SU-DHL-6 (cell line): ENCODE results near the gene EXOC4.
"Not testable (repeated sequence)": the region's sequence is repeated elsewhere in the genome, so short reads cannot be mapped to it uniquely, and the experiment has no call there.

Source experiments
- H2AFZ ChIP-seq: fragments of 200-600 bp; sonication (generic); 2 replicates; pipeline ENCODE4 v1.6.1; 2014; ENCODE audit warnings: low read depth, mild to moderate bottlenecking, moderate library complexity, mixed read lengths, antibody characterized with exemption, low read length; ENCODE audit not compliant: severe bottlenecking
- H3F3A ChIP-seq: fragments of 200-600 bp; shearing (Covaris generic); 2 replicates; pipeline ENCODE4 v1.6.0; 2016; ENCODE audit warnings: antibody characterized with exemption, mild to moderate bottlenecking; ENCODE audit not compliant: insufficient read depth
- H3K27ac ChIP-seq: fragments of 200-600 bp; sonication (generic); 2 replicates; pipeline ENCODE4 v1.5.1; 2016; ENCODE audit warnings: low read depth, mild to moderate bottlenecking, low read length, moderate library complexity, mixed read lengths
- H3K27me3 ChIP-seq: fragments of 200-600 bp; sonication (generic), shearing (Covaris generic); 2 replicates; pipeline ENCODE4 v1.6.0; 2014; ENCODE audit warnings: mild to moderate bottlenecking, low read length
- H3K36me3 ChIP-seq: fragments of 200-600 bp; sonication (generic); 2 replicates; pipeline ENCODE4 v1.6.1; 2014; ENCODE audit warnings: mild to moderate bottlenecking, low read length, mixed read lengths
- H3K4me2 ChIP-seq: fragments of 300-600, 200-600 bp; shearing (Covaris generic), sonication (generic); 2 replicates; pipeline ENCODE4 v1.6.0; 2014; ENCODE audit warnings: low read length, low read depth, mild to moderate bottlenecking; ENCODE audit not compliant: poor library complexity, severe bottlenecking
- H3K4me3 ChIP-seq: fragments of 200-600 bp; sonication (generic); 2 replicates; pipeline ENCODE4 v1.5.1; 2014; ENCODE audit warnings: antibody characterized with exemption, low read length, mild to moderate bottlenecking, mixed read lengths; ENCODE audit not compliant: insufficient read depth, poor library complexity, severe bottlenecking
- H3K79me2 ChIP-seq: fragments of 200-600 bp; sonication (generic); 2 replicates; pipeline ENCODE4 v1.6.1; 2014; ENCODE audit warnings: mild to moderate bottlenecking, low read length, moderate library complexity; ENCODE audit not compliant: insufficient read depth
- H3K9ac ChIP-seq: fragments of 200-600 bp; sonication (generic); 2 replicates; pipeline ENCODE4 v1.7.0; 2014; ENCODE audit warnings: mild to moderate bottlenecking, low read length
- H3K9me2 ChIP-seq: fragments of 200-600 bp; sonication (generic); replicated peaks from 2 replicates; pipeline ENCODE4 v1.6.1; 2014; ENCODE audit warnings: low read length; ENCODE audit not compliant: insufficient read depth
- H3K9me3 ChIP-seq: fragments of 200-600 bp; sonication (generic); 2 replicates; pipeline ENCODE4 v1.6.1; 2014; ENCODE audit warnings: low read length, mixed read lengths; ENCODE audit not compliant: insufficient read depth
- H4K20me1 ChIP-seq: fragments of 200-600 bp; sonication (generic); 2 replicates; pipeline ENCODE4 v1.6.1; 2014; ENCODE audit warnings: low read depth, mild to moderate bottlenecking, antibody characterized with exemption, low read length, moderate library complexity, mixed read lengths
- EZH2phosphoT487 ChIP-seq: fragments of 200-600 bp; sonication (generic), shearing (Covaris generic); conservative IDR thresholded peaks from 2 replicates; pipeline ENCODE4 v1.6.1; 2018; ENCODE audit warnings: mild to moderate bottlenecking, antibody characterized with exemption, low read length, moderate library complexity, mixed read lengths
- TF ChIP-seq, protein P1 (sequence below): fragments of 200-600 bp; sonication (generic); IDR thresholded peaks from one replicate; pipeline ENCODE4 v1.5.1; 2017; ENCODE audit warnings: antibody characterized with exemption, mild to moderate bottlenecking, low read length, moderate library complexity; ENCODE audit not compliant: insufficient read depth, poor library complexity, severe bottlenecking

Gene EXOC4

DNA sequence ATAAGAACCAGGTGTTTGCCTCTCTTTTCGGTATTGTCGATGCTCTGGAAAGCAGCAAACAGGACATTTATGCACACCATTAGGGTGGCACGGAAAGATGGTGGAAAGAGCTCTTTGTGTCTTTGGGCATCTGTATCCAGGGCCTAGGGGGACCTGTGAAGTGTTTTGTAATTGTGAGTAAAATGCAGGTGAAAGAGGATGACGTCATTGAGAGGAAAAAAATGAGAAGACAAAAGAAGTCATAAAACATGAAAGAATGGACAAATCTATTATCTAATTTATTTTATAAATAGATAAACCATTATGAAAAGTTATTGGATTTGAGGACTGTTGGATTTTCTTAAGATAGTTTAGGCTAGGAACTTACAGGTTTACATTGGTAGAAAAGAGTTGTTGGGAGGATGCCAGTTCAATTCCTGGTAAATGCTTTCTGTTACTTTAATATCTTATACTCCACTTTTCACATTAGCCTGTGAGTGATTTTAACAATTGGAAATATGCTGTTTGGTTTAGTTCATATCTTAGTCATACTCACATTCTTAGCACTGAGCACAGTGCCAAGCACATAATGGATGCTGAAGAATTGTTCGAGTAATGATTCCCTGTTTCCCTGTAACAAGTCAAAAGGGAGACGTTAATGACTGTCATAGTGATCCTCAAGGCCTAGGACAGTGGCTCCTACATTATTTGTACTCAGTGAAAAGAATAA is 62.6 kb downstream of the EXOC4 start:
- TF ChIP-seq EZH2phosphoT487, result no peak
- TF ChIP-seq, protein P1, sequence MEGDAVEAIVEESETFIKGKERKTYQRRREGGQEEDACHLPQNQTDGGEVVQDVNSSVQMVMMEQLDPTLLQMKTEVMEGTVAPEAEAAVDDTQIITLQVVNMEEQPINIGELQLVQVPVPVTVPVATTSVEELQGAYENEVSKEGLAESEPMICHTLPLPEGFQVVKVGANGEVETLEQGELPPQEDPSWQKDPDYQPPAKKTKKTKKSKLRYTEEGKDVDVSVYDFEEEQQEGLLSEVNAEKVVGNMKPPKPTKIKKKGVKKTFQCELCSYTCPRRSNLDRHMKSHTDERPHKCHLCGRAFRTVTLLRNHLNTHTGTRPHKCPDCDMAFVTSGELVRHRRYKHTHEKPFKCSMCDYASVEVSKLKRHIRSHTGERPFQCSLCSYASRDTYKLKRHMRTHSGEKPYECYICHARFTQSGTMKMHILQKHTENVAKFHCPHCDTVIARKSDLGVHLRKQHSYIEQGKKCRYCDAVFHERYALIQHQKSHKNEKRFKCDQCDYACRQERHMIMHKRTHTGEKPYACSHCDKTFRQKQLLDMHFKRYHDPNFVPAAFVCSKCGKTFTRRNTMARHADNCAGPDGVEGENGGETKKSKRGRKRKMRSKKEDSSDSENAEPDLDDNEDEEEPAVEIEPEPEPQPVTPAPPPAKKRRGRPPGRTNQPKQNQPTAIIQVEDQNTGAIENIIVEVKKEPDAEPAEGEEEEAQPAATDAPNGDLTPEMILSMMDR, result no peak

DNA sequence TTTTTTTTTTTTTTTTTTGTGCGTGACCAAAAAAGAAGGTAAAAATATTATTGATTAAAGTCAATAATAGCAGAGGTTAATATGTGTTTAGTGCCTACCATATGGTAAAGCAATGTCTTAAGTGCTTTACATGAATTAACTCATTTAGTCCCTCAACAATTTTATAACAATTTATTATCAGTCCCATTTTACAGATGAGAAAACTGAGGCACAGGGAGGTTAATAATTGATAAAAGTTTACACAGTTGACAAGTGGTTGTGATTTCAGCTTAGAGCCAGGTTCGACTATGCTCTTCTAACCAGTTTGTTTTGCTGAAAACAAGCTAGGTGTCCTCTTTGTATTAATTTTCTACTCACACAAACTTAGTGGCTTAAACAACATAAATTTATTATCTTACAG is 67.0 kb downstream of the EXOC4 start:
- no peak overlapping the region for H3K9ac ChIP-seq
- H3K9me2 ChIP-seq, result no peaks in the 10 kb centered on the region
- H3F3A ChIP-seq, result no peaks in the 10 kb centered on the region
- H4K20me1 ChIP-seq, result no peaks in the 10 kb centered on the region
- no peak overlapping the region for H2AFZ ChIP-seq
- no peak overlapping the region for H3K27ac ChIP-seq
- H3K4me3 ChIP-seq, result no peak overlapping the region
- no peak for TF ChIP-seq EZH2phosphoT487
- TF ChIP-seq, protein P1, result no peak
- no peak overlapping the region for H3K4me2 ChIP-seq
- H3K9me3 ChIP-seq, result no peaks in the 10 kb centered on the region
- H3K36me3 ChIP-seq, result peaks cover 8% of the 10 kb centered on the region; the same call in 1 of the 2 replicates
- no peaks in the 10 kb centered on the region for H3K79me2 ChIP-seq
- H3K27me3 ChIP-seq, result no peaks in the 10 kb centered on the region

More for the DNA sequence above, 62.6 kb downstream of the EXOC4 start:
- H3K27ac ChIP-seq, result no peak overlapping the region
- H3F3A ChIP-seq, result no peaks in the 10 kb centered on the region
- H4K20me1 ChIP-seq, result no peaks in the 10 kb centered on the region
- no peaks in the 10 kb centered on the region for H3K9me3 ChIP-seq
- H3K4me3 ChIP-seq, result no peak overlapping the region
- no peaks in the 10 kb centered on the region for H3K9me2 ChIP-seq
- H3K9ac ChIP-seq, result no peak overlapping the region
- no peak overlapping the region for H3K4me2 ChIP-seq
- no peak overlapping the region for H2AFZ ChIP-seq
- H3K27me3 ChIP-seq, result no peaks in the 10 kb centered on the region
- H3K36me3 ChIP-seq, result 0 out of 2 replicates have a peak, but pooled peaks cover 5% of the 10 kb centered on the region
- no peaks in the 10 kb centered on the region for H3K79me2 ChIP-seq

DNA sequence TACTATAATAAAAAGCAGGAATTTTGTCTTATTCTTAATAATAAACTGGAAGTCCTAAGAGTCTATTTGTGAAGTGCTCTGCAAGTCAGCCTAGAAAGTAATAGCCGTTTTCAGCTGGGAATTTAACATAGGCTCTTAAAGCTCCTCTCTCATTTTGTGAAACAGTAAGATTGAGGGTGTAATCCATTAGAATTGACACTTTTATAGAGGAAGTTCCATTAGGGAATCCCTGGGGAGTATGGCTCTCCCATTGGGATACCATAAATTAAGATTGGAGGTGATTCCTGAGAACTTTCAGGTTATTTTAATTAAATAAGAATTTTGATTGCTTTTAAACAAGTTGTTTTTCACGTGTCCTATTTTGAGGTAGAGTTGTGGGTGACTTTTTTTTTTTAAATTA is 68.0 kb downstream of the EXOC4 start:
- no peak overlapping the region for H3K4me2 ChIP-seq
- H4K20me1 ChIP-seq, result no peaks in the 10 kb centered on the region
- H3K9ac ChIP-seq, result no peak overlapping the region
- no peak overlapping the region for H2AFZ ChIP-seq
- H3K27me3 ChIP-seq, result no peaks in the 10 kb centered on the region
- H3K9me3 ChIP-seq, result no peaks in the 10 kb centered on the region
- no peak overlapping the region for H3K4me3 ChIP-seq
- no peaks in the 10 kb centered on the region for H3K79me2 ChIP-seq
- H3K9me2 ChIP-seq, result no peaks in the 10 kb centered on the region
- no peak overlapping the region for H3K27ac ChIP-seq
- H3F3A ChIP-seq, result no peaks in the 10 kb centered on the region
- peaks cover 8% of the 10 kb centered on the region; the same call in 1 of the 2 replicates for H3K36me3 ChIP-seq
- no peak for TF ChIP-seq EZH2phosphoT487
- TF ChIP-seq, protein P1, result no peak

DNA sequence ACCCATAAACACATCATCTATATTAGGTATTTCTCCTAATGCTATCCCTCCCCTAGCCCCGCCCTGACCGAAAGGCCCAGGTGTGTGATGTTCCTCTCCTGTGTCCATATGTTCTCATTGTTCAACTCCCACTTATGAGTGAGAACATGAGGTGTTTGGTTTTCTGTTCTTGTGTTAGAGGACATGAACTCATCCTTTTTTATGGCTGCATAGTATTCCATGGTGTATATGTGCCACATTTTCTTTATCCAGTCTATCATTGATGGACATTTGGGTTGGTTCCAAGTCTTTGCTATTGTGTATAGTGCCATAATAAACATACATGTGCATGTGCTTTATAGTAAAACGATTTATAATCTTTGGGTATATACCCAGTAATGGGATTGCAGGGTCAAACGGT is 68.5 kb downstream of the EXOC4 start:
- H3K79me2 ChIP-seq, H3K4me3 ChIP-seq, H4K20me1 ChIP-seq, H3K36me3 ChIP-seq, H3K27me3 ChIP-seq, H3K9ac ChIP-seq, H3F3A ChIP-seq, H3K27ac ChIP-seq, H3K9me3 ChIP-seq, H3K9me2 ChIP-seq, H3K4me2 ChIP-seq, H2AFZ ChIP-seq: not testable (repeated sequence)

- not testable (repeated sequence) for H3K36me3 ChIP-seq, H3K79me2 ChIP-seq, H3K9me2 ChIP-seq, H4K20me1 ChIP-seq, H3K4me2 ChIP-seq, H3K27ac ChIP-seq, H3K9ac ChIP-seq, H3K9me3 ChIP-seq, H3F3A ChIP-seq, H3K27me3 ChIP-seq, H2AFZ ChIP-seq, H3K4me3 ChIP-seq
These were observed 73.9 kb downstream of the EXOC4 start for GRCh38 chr7:133326745-133327144.

- H4K20me1 ChIP-seq, H3K9me2 ChIP-seq, H3K79me2 ChIP-seq, H2AFZ ChIP-seq, H3K27me3 ChIP-seq, H3K36me3 ChIP-seq, H3K4me3 ChIP-seq, H3K9ac ChIP-seq, H3K4me2 ChIP-seq, H3K27ac ChIP-seq, H3K9me3 ChIP-seq, H3F3A ChIP-seq: not testable (repeated sequence)
These were observed 75.1 kb downstream of the EXOC4 start for GRCh38 chr7:133328021-133328420.
